ENCODE results near the gene SH3GL1.

- TF ChIP-seq, protein P1, sequence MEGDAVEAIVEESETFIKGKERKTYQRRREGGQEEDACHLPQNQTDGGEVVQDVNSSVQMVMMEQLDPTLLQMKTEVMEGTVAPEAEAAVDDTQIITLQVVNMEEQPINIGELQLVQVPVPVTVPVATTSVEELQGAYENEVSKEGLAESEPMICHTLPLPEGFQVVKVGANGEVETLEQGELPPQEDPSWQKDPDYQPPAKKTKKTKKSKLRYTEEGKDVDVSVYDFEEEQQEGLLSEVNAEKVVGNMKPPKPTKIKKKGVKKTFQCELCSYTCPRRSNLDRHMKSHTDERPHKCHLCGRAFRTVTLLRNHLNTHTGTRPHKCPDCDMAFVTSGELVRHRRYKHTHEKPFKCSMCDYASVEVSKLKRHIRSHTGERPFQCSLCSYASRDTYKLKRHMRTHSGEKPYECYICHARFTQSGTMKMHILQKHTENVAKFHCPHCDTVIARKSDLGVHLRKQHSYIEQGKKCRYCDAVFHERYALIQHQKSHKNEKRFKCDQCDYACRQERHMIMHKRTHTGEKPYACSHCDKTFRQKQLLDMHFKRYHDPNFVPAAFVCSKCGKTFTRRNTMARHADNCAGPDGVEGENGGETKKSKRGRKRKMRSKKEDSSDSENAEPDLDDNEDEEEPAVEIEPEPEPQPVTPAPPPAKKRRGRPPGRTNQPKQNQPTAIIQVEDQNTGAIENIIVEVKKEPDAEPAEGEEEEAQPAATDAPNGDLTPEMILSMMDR (IDR thresholded peaks at IDR 0.05 in 8 of 11, conservative IDR thresholded peaks at IDR 0.05 in 3 of 11) = no peak
- TF ChIP-seq POLR2AphosphoS5 (IDR thresholded peaks at IDR 0.05) (no peak), POLR2A (IDR thresholded peaks at IDR 0.05) (no peak)
Measured at GRCh38 chr19:4431296-4431695, 30.9 kb upstream of the SH3GL1 start.

All from spleen (tissue), 7 donors.